Mononuclear cell (primary cell): ENCODE data around the gene CACNG4. TPM values are rescaled to one million over a fixed set of nuclear protein-coding genes. Genes with fewer than 3 reads are reported as not detected.

ENCODE experiments used
- H3K27me3 ChIP-seq: 2 replicates; pipeline ENCODE4 v1.6.0; 2011; ENCODE audit warnings: low read length, control low read depth; ENCODE audit not compliant: insufficient read depth
- H3K4me1 ChIP-seq: 2 replicates; pipeline ENCODE4 v1.5.1; 2011; ENCODE audit warnings: mild to moderate bottlenecking, low read length, control low read depth; ENCODE audit not compliant: insufficient read depth
- H3K4me3 ChIP-seq: 2 replicates; pipeline ENCODE4 v1.5.1; 2011; ENCODE audit warnings: mild to moderate bottlenecking, low read length, moderate library complexity
- H3K9me3 ChIP-seq: 2 replicates; pipeline ENCODE4 v1.5.1; 2011; ENCODE audit warnings: low read depth, mild to moderate bottlenecking, control low read depth, low read length
- total RNA-seq: library from RNA; depleted of rRNA; stranded (reverse); fragments of >200 nt; gene quantifications from one replicate; pipeline ENCODE4 v1.2.3, GENCODE V29; 2012

CACNG4 gene
- total RNA-seq, result not detected

DNA sequence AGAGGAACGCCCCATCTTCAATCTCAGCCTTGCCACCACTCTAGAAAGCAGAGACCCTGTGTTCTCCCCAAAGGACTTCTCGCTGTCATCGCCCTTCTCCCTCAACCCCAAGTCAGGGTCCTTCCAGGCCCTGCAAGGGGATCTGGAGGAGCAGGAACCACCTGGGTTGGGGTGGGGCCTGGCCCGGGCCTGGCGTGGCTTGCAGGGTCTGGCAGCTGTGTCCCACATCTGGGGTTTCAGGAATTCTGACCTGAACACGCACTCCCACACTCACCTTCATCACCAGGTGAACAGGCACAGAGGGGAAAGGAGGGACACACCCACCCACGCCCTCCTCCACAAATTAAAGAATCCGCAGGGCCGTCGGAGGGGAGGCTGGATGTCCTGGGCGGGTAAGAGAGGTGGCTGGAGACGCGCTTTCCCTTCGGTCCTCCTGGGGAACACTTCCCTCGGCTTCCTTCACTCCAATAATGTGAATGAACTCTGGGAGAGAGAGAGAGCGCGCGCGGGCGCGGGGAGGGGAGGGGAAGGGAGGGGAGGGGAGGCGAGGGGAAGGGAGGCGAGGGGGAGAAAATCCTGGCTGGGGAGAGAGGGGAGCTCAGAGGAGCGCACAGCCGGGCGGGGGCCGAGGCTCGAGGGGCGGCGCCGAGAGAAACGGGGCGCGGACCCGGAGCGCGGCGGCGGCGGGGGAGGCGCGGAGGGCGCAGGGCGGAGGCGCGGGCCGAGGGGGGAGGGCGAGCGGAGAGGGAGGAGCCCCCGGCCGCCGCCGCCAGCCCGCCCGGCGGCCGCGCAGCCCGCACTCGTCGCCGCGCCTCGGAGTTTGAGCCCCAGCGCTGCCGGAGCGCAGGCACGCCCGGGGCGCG, at the start of gene CACNG4:
Gene CACNG4 (plus strand): TSS at position 799 of the 863 bp plus-strand sequence. CDS start 205 bp downstream, outside the sequence.
- H3K9me3 ChIP-seq, result no peaks in the 10 kb centered on the region
- peaks cover 34% of the 10 kb centered on the region for H3K27me3 ChIP-seq
- no peak within 1 kb of the TSS for H3K4me3 ChIP-seq

DNA sequence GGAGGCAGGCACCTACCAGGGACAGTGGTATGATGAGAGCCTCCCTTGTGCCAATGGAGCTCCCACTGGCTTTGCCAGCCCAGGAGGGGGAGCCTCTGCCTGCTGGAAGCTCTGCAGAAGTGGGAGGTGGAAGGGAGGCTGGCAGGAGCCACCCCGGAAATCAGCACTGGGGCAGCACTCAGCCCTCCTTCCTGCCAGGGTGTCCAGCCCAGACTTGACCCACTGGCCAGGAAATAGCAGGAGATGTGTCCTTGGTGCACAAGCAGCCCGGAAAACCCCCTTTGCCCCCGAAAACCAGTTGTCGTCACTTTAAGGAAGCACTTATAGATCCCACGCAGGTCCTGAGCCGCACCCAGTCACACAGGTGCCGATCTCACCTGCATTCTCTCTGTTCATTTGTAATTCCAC, 49.3 kb upstream of the CACNG4 start:
- H3K4me3 ChIP-seq, result no peak overlapping the region
- H3K27me3 ChIP-seq, result no peaks in the 10 kb centered on the region
- no peaks in the 10 kb centered on the region for H3K4me1 ChIP-seq
- no peaks in the 10 kb centered on the region for H3K9me3 ChIP-seq

More for the DNA sequence above, at the start of gene CACNG4:
- peaks cover 5% of the 10 kb centered on the region for H3K4me1 ChIP-seq

DNA sequence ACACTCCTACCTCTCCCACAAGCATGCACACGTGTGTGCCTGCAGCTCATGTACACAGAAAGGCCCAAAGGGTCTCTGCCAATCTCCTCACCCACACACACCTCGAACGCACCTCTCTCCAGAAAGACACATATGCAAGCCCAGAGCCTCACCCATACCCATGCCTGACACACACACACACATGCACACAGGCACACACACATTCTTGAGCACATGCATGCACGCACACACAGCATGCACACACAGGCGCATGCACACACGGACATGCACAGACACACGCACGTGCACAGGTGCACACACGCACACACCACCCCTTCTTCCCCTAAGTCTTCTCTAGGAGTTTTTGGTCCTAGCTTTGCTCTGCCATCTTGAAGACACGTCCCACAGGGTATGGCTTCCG, 48.7 kb upstream of the CACNG4 start:
- Histone ChIP-seq H3K4me1 (no peaks in the 10 kb centered on the region), H3K27me3 (no peaks in the 10 kb centered on the region), H3K9me3 (no peaks in the 10 kb centered on the region), H3K4me3 (no peak overlapping the region)

DNA sequence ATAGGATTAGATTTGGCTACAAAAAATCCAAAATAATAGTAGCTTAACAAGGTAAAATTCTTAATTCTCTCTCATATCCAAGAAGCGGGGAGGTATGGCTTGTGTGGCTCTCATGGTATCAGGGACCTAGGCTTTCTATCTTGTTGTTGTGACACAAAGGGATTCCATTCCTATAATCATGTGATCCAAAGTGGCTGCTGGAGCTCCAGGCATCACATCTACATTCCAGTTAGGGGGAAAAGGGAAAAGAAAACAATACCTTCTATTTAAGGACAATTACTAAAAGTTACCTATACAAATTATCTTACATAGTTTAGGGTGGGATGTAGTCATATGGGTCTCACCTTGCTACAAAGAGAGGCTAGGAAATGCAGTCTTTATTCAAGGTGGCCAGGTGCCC, 47.6 kb upstream of the CACNG4 start:
- H3K4me1 ChIP-seq, result no peaks in the 10 kb centered on the region
- no peaks in the 10 kb centered on the region for H3K9me3 ChIP-seq

DNA sequence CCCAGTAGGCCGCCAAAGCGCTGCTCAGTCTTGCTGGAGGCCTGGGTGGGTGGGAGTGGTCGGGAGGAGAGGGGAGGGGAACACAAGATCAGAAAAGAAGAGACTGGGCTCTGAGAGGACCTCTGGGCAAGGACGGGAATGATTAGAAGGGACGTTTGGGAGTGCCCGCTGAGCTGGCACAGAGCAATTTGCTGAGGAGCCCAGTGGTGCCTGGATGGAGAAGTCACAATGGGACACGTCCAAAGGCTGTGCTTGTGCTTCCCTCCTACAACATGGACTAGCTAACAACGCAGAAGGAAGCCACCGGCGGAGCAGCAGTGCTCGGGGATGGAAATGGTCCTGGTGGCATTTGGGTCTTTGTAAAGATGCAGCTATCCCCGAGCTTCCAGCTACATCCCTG, 45.6 kb upstream of the CACNG4 start:
- H3K4me1 ChIP-seq, result no peaks in the 10 kb centered on the region
- no peaks in the 10 kb centered on the region for H3K27me3 ChIP-seq
- no peak overlapping the region for H3K4me3 ChIP-seq
- no peaks in the 10 kb centered on the region for H3K9me3 ChIP-seq

More for the DNA sequence above, 47.6 kb upstream of the CACNG4 start:
- Histone ChIP-seq H3K27me3 (no peaks in the 10 kb centered on the region), H3K4me3 (no peak overlapping the region)

DNA sequence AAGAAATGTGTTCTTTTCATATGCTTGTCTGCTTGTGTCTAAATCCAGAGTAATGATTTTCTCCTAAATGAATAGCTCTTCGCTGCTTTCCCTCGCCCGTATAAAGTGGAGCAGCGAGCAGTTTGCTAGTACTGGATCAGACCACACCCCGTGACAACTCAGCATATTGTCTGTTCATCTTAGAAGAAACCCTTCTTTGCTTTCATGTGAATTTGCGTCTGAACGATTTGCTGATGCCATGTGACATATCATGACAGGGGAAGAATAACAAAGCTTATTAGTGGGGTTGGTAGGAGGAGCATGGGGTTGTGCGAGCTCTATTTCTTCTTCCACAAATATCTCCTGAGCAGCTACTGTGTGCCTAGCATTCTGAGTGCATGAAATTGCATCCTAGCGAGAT, 44.1 kb upstream of the CACNG4 start:
- Histone ChIP-seq H3K4me1 (no peaks in the 10 kb centered on the region), H3K27me3 (no peaks in the 10 kb centered on the region), H3K9me3 (no peaks in the 10 kb centered on the region), H3K4me3 (no peak overlapping the region)

DNA sequence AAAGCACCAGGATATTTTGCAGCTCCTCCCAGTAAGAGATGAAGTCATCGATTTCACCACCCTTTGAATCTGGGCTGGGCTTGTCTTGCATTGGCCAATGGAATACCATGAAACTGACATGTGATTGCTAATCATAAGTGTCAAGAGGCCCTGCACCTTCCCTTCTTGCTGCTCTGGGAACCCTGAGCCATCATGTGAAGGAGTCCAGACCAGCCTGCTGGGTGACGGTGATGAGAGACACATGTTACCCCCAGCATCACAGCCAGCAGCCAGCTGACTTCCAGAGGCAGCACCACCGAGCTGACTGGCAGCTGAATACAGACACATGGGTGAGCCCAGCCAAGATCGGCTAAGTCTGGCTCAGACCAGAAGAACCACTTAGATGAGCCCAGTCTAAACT, 43.6 kb upstream of the CACNG4 start:
- Histone ChIP-seq H3K9me3 (no peaks in the 10 kb centered on the region), H3K4me1 (no peaks in the 10 kb centered on the region), H3K4me3 (no peak overlapping the region), H3K27me3 (peaks cover under 1% of the 10 kb centered on the region)

DNA sequence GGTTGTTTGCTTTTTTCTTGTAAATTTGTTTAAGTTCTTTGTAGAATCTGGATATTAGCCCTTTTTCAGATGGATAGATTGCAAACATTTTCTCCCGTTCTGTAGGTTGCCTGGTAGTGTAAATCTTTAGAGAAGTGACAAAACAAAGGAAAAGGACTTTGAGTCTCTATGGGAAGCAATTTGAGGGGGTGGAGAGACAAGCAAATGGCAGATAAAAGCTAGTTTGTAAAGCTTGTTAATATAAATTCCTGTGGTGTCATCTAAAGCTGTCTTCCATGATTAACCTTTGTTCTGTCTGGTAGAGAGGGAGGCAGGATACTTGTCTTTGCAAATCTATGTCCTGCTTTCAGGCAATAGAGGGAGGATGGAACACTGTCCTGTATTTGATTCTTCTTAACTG, 40.6 kb upstream of the CACNG4 start:
- H3K27me3 ChIP-seq, result peaks cover 2% of the 10 kb centered on the region
- no peak overlapping the region for H3K4me3 ChIP-seq
- H3K4me1 ChIP-seq, result no peaks in the 10 kb centered on the region
- H3K9me3 ChIP-seq, result no peaks in the 10 kb centered on the region

DNA sequence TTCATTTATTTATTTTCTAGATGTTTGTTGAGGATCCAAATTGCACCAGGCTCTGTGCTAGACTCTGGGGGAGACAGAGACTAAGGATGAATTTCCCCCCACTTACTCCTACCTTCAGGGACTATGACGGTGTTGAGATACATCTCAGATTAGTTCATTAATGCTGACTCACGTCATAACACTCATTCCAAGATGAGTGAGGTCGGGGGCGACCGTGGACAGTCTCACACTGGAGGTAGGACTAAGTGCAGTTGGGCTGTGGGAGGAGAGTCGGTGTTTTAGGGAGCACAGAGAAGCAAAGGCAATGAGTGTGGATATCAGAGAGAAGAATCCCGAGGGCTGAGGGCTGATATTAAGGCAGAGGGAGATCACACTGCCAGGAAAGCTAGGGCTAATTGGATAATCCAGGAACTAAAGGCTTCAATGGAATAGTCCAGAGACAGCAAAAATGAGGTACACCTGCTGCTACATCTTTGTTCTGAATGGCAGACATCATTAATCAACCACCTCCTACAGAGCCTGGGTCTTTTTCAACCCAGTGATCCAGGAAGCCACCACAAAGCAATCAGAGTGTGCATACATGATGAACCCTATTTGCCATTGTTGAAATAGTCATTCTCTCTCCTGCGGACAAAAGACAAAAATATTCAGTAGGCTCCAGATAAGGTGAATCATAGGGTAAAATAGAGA, 38.6 kb upstream of the CACNG4 start:
- Histone ChIP-seq H3K27me3 (peaks cover 2% of the 10 kb centered on the region), H3K4me1 (no peaks in the 10 kb centered on the region), H3K4me3 (no peak overlapping the region), H3K9me3 (no peaks in the 10 kb centered on the region)

DNA sequence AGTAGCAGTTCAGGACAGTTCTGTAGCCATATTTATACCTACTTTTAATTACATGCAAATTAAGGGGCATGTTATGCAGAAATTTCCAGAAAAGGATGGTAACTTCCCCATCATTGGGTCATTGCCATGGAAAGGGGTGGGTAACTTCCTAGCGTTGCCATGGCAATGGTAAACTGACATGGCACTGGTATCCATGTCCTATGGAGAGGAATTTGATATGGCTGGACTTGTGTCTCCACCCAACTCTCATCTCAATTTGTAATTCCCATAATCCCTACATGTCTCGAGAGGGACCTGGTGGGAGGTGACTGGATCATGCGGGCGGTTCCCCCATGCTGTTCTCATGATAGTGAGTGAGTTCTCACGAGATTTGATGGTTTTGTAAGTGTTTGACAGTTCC, 35.6 kb upstream of the CACNG4 start:
- Histone ChIP-seq H3K4me3 (no peak overlapping the region), H3K9me3 (no peaks in the 10 kb centered on the region), H3K4me1 (no peaks in the 10 kb centered on the region), H3K27me3 (peaks cover 2% of the 10 kb centered on the region)

DNA sequence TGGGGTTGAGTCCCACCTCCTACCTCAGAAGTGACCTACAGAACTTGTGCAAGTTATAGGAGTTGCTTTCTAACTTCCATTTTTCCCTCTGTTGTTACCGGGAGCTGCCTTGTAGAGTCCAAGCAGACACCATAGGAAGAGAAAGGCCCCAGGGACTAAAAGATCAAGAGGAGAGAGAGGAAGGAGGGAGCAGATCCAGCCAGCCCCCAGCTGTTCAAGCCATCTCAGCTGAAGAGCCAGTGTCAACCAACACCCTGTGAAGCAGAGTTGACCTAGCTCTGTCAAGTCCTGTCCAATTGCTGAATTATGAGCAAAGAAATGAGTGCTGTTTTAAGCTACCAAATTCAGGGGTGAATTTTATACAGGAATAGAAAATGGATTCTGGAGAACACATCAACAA, 34.9 kb upstream of the CACNG4 start:
- H3K9me3 ChIP-seq, result no peaks in the 10 kb centered on the region
- no peak overlapping the region for H3K4me3 ChIP-seq
- H3K27me3 ChIP-seq, result peaks cover 2% of the 10 kb centered on the region
- no peaks in the 10 kb centered on the region for H3K4me1 ChIP-seq

DNA sequence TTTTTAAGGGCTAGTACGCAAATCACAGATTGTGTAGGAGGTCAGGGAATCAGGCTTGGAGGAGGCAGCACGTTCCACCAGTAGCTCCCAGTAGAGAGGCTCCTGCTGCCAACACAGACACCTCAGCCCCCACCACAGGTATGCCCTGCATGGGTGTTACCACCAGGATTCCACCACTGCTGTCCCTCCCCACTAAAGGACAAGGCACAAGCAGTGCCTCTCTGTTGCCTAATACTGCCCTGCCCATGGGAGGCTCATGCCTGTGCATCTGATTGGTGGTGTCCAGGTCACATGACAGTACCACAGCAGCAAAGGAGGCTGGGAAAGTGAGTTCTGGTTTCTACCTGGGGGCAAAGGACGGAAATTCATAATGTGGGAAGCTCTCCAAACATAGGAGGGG, 33.6 kb upstream of the CACNG4 start:
- Histone ChIP-seq H3K4me3 (no peak overlapping the region), H3K9me3 (no peaks in the 10 kb centered on the region), H3K27me3 (peaks cover 2% of the 10 kb centered on the region), H3K4me1 (no peaks in the 10 kb centered on the region)

DNA sequence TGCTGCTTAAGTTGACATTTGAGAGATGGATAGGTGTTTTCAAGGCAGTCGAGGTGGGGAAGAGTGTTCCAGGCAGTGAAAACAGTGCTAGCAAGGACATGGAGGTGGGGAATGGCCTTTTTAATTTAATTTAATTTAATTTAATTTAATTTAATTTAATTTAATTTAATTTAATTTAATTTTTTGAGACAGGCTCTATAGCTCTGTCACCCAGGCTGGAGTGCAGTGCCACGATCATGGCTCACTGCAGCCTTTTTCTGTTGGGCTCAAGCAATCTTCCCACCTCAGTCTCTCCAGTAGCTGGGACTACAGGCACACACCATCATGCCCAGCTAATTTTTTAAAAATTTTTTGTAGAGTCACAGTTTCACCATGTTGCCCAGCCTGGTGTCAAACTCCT, 32.2 kb upstream of the CACNG4 start:
- Histone ChIP-seq H3K9me3 (no peaks in the 10 kb centered on the region), H3K4me1 (no peaks in the 10 kb centered on the region), H3K27me3 (no peaks in the 10 kb centered on the region), H3K4me3 (no peak overlapping the region)

DNA sequence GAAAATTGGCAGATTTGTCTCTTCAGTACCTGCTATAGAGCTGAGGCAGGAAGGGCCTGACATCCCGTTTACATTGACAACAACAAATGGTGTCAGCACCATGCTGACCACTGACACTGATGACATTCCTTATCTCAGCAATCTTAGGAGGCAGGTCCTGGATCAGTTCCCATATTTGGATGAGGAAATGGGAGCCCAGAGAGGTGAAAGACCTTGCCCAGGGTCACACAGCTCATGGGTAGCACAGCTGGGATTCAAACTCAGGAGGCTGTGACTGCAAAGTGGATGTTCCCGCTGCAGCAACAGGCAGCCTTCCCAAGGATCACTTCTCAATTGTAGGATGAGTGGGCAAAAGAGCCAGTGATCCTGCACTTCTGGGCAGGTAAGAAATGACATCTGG, 30.5 kb upstream of the CACNG4 start:
- no peaks in the 10 kb centered on the region for H3K9me3 ChIP-seq
- H3K4me3 ChIP-seq, result no peak overlapping the region
- no peaks in the 10 kb centered on the region for H3K4me1 ChIP-seq
- no peaks in the 10 kb centered on the region for H3K27me3 ChIP-seq

DNA sequence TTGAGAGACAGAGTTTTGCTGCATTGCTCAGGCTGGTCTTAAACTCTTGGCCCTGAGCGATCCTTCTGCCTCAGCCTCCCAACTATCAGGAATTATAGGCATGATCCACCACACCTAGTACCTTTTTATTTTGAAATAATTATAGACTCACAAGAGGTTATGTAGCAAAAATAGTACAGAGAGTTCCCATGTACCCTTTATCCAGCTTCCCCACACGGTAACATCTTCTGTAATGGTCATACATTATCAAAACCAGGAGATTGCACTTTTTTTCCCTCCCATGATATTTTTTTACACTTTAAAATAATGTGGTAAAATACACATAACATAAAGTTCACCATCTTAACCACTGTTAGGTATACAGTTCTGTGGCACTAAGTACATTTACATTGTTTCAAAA, 28.8 kb upstream of the CACNG4 start:
- H3K27me3 ChIP-seq, result no peaks in the 10 kb centered on the region
- H3K4me1 ChIP-seq, result no peaks in the 10 kb centered on the region
- no peaks in the 10 kb centered on the region for H3K9me3 ChIP-seq
- no peak overlapping the region for H3K4me3 ChIP-seq

DNA sequence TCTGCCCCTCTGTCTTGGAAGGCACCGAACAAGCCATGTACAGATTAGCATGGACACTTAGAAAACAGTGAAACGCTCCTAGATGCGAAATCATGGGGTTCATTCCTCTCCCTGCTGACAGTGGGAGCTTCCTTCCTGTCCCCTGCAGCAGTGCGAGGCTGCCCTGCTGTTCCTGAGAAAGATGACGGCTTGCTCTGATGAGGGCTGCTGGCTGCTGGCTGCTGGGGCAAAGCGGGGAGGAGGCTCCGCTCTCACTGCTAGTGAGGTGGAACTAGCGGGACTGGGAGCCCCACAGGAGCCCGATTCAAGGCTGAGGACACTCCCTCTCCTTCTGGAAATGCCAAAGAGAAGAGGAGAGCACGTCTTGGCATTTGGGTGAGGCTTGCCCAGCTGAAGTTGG, 25.9 kb upstream of the CACNG4 start:
- Histone ChIP-seq H3K27me3 (no peaks in the 10 kb centered on the region), H3K4me3 (no peak overlapping the region), H3K9me3 (no peaks in the 10 kb centered on the region), H3K4me1 (no peaks in the 10 kb centered on the region)
